ENCODE results near the gene KLHDC8A. TPM values are rescaled to one million over a fixed set of nuclear protein-coding genes. Genes with fewer than 3 reads are reported as not detected.

KLHDC8A gene
- total RNA-seq, 1 donor from 2014 or later, result 0.12 TPM

GRCh38 chr1:205304046-205304694 is 52.6 kb downstream of the KLHDC8A start:
- Mint-ChIP-seq H3K4me1 (ENCODE audit: low read depth) (peaks cover 32% of the 10 kb centered on the region), H3K9me3 (ENCODE audit: low read depth) (no peaks in the 10 kb centered on the region), H3K27me3 (ENCODE audit: low read depth) (no peaks in the 10 kb centered on the region), H3K36me3 (ENCODE audit: low read depth) (peaks cover 30% of the 10 kb centered on the region), H3K27ac (ENCODE audit: unreplicated experiment) (no peak overlapping the region), H3K4me3 (ENCODE audit: unreplicated experiment) (no peak overlapping the region)
- DNase-seq (ENCODE audit: low spot score), result peak; percentile 95
- no peak for TF ChIP-seq CTCF (IDR thresholded peaks at IDR 0.05)

- DNase-seq (ENCODE audit: low spot score), result no peak
- H3K27ac Mint-ChIP-seq (ENCODE audit: unreplicated experiment), result no peak overlapping the region
- peaks cover 28% of the 10 kb centered on the region for H3K36me3 Mint-ChIP-seq (ENCODE audit: low read depth)
- no peaks in the 10 kb centered on the region for H3K9me3 Mint-ChIP-seq (ENCODE audit: low read depth)
- no peak overlapping the region for H3K4me3 Mint-ChIP-seq (ENCODE audit: unreplicated experiment)
- H3K4me1 Mint-ChIP-seq (ENCODE audit: low read depth), result peaks cover 40% of the 10 kb centered on the region
- no peaks in the 10 kb centered on the region for H3K27me3 Mint-ChIP-seq (ENCODE audit: low read depth)
- no peak for TF ChIP-seq CTCF (IDR thresholded peaks at IDR 0.05)
Measured at GRCh38 chr1:205303247-205303888, 53.4 kb downstream of the KLHDC8A start.

- Mint-ChIP-seq H3K9me3 (ENCODE audit: low read depth) (no peaks in the 10 kb centered on the region), H3K4me1 (ENCODE audit: low read depth) (peaks cover 52% of the 10 kb centered on the region), H3K27me3 (ENCODE audit: low read depth) (no peaks in the 10 kb centered on the region), H3K36me3 (ENCODE audit: low read depth) (peaks cover 18% of the 10 kb centered on the region), H3K27ac (ENCODE audit: unreplicated experiment) (peak overlapping the region; percentile 98), H3K4me3 (ENCODE audit: unreplicated experiment) (no peak overlapping the region)
- TF ChIP-seq CTCF (IDR thresholded peaks at IDR 0.05), result no peak
- DNase-seq (ENCODE audit: low spot score), result no peak
Measured at GRCh38 chr1:205301842-205302588, 54.7 kb downstream of the KLHDC8A start.

GRCh38 chr1:205301205-205301821 is 55.4 kb downstream of the KLHDC8A start:
- no peaks in the 10 kb centered on the region for H3K9me3 Mint-ChIP-seq (ENCODE audit: low read depth)
- TF ChIP-seq CTCF (IDR thresholded peaks at IDR 0.05), result no peak
- no peak for DNase-seq (ENCODE audit: low spot score)
- peak overlapping the region; percentile 98 for H3K27ac Mint-ChIP-seq (ENCODE audit: unreplicated experiment)
- H3K27me3 Mint-ChIP-seq (ENCODE audit: low read depth), result no peaks in the 10 kb centered on the region
- peaks cover 55% of the 10 kb centered on the region for H3K4me1 Mint-ChIP-seq (ENCODE audit: low read depth)
- H3K4me3 Mint-ChIP-seq (ENCODE audit: unreplicated experiment), result peak overlapping the region; percentile 55
- H3K36me3 Mint-ChIP-seq (ENCODE audit: low read depth), result peaks cover 16% of the 10 kb centered on the region

- no peak for DNase-seq (ENCODE audit: low spot score)
- no peak for TF ChIP-seq CTCF (IDR thresholded peaks at IDR 0.05)
- H3K27me3 Mint-ChIP-seq (ENCODE audit: low read depth), result no peaks in the 10 kb centered on the region
- H3K4me1 Mint-ChIP-seq (ENCODE audit: low read depth), result peaks cover 66% of the 10 kb centered on the region
- no peak overlapping the region for H3K4me3 Mint-ChIP-seq (ENCODE audit: unreplicated experiment)
- no peaks in the 10 kb centered on the region for H3K9me3 Mint-ChIP-seq (ENCODE audit: low read depth)
- peaks cover 9% of the 10 kb centered on the region for H3K36me3 Mint-ChIP-seq (ENCODE audit: low read depth)
- peak overlapping the region; percentile 98 for H3K27ac Mint-ChIP-seq (ENCODE audit: unreplicated experiment)
Measured at GRCh38 chr1:205300149-205300548, 56.6 kb downstream of the KLHDC8A start.

Measured in chondrocyte (in vitro differentiated cells).